ENCODE data around the gene EXOC6. TPM values are rescaled to one million over a fixed set of nuclear protein-coding genes. Genes with fewer than 3 reads are reported as not detected.

EXOC6 gene
- total and polyA plus RNA-seq, 10 of the 15 experiments (the other 5 are each of a cell fraction or from before 2014, with no cell fraction given): 7.6 to 53.8 (median 13.3) TPM

DNA sequence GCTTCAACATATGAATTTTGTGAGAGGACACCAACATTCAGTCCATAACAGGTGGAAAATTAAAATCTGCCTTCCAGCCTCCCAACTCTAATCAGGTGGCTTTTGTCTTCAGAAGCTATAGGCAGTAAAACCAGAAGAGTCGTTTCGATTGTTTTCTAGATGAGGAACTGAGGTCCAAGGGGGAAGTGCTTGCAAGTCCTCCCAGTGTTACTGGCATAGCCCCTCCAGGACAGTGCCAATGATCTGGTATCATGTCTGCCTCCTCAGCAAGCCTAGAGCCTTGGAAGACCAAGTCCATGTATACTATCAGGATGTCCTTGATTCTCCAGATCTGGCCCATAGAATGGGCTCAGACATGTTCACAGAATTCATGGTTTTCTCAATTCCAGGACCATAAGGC lies 242.3 kb downstream of the EXOC6 start (continued):
- TF ChIP-seq FOS (IDR thresholded peaks at IDR 0.05; ENCODE audit: borderline replicate concordance, extremely low read depth, insufficient read length): no peak
- no peak for TF ChIP-seq JUNB (IDR thresholded peaks at IDR 0.05)
- TF ChIP-seq, protein P1, sequence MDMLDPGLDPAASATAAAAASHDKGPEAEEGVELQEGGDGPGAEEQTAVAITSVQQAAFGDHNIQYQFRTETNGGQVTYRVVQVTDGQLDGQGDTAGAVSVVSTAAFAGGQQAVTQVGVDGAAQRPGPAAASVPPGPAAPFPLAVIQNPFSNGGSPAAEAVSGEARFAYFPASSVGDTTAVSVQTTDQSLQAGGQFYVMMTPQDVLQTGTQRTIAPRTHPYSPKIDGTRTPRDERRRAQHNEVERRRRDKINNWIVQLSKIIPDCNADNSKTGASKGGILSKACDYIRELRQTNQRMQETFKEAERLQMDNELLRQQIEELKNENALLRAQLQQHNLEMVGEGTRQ (IDR thresholded peaks at IDR 0.05; ENCODE audit: borderline replicate concordance, low read depth, low read length): no peak
- no peak for TF ChIP-seq CEBPB (IDR thresholded peaks at IDR 0.05; ENCODE audit: borderline replicate concordance in 1 of 2, low read depth in 2 of 2, low read length in 2 of 2)

DNA sequence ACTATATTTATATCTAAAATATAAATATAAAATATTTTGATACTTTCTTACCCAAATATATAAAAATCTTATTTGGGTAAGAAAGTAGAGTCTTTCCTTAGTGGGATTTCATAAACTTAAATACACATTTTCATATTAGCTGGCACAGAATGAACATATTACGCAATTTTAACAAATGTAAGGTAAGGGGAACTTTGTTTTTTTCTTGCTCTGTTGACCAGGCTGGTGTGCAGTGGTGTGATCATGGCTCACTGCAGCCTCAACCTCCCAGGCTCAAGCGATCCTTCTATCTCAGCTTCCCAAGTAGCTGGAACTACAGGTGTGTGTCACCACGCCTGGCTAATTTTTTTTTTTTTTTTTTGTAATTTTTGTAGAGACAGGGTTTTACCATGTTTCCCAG lies 243.6 kb downstream of the EXOC6 start:
- in situ Hi-C loops (cut with MboI): no loop called here
- H3K4me3 ChIP-seq: no peak overlapping the region
- TF ChIP-seq MEF2B (IDR thresholded peaks at IDR 0.05; ENCODE audit: partially characterized antibody, poor library complexity, severe bottlenecking): no peak
- TF ChIP-seq, protein P2, sequence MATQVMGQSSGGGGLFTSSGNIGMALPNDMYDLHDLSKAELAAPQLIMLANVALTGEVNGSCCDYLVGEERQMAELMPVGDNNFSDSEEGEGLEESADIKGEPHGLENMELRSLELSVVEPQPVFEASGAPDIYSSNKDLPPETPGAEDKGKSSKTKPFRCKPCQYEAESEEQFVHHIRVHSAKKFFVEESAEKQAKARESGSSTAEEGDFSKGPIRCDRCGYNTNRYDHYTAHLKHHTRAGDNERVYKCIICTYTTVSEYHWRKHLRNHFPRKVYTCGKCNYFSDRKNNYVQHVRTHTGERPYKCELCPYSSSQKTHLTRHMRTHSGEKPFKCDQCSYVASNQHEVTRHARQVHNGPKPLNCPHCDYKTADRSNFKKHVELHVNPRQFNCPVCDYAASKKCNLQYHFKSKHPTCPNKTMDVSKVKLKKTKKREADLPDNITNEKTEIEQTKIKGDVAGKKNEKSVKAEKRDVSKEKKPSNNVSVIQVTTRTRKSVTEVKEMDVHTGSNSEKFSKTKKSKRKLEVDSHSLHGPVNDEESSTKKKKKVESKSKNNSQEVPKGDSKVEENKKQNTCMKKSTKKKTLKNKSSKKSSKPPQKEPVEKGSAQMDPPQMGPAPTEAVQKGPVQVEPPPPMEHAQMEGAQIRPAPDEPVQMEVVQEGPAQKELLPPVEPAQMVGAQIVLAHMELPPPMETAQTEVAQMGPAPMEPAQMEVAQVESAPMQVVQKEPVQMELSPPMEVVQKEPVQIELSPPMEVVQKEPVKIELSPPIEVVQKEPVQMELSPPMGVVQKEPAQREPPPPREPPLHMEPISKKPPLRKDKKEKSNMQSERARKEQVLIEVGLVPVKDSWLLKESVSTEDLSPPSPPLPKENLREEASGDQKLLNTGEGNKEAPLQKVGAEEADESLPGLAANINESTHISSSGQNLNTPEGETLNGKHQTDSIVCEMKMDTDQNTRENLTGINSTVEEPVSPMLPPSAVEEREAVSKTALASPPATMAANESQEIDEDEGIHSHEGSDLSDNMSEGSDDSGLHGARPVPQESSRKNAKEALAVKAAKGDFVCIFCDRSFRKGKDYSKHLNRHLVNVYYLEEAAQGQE (IDR thresholded peaks at IDR 0.05; ENCODE audit: low read depth, low read length): no peak
- TF ChIP-seq CTCF (IDR thresholded peaks at IDR 0.05 in 2 of 3, conservative IDR thresholded peaks at IDR 0.05 in 1 of 3; ENCODE audit: control insufficient read depth in 2 of 3, extremely low read depth in 1 of 3, insufficient read depth in 1 of 3, low read depth in 3 of 3, low read length in 3 of 3): no peak
- TF ChIP-seq BCLAF1 (IDR thresholded peaks at IDR 0.05): no peak
- TF ChIP-seq POLR2A (IDR thresholded peaks at IDR 0.05; ENCODE audit: low read depth, low read length): no peak
- no peak for TF ChIP-seq GATAD2B (conservative IDR thresholded peaks at IDR 0.05; ENCODE audit: low read depth)
- TF ChIP-seq YY1 (IDR thresholded peaks at IDR 0.05; ENCODE audit: low read depth, low read length): no peak
- TF ChIP-seq TCF12 (IDR thresholded peaks at IDR 0.05; ENCODE audit: low read depth, low read length): no peak
- TF ChIP-seq DPF2 (IDR thresholded peaks at IDR 0.05): no peak
- no peaks in the 10 kb centered on the region for H3K4me1 ChIP-seq (ENCODE audit: control insufficient read depth, insufficient read depth, low read length)
- ChIA-PET CTCF (no interaction called here), SMC1A (ENCODE audit: uncharacterized antibody, unreplicated experiment) (interaction anchor here (0.9 kb wide), 1 partner anchor 50 kb away, joined by 3 read pairs; no protein-coding TSS in a partner anchor), RAD21 (ENCODE audit: unreplicated experiment) (no interaction called here), POLR2A (no interaction called here)
- intact Hi-C loops (cut with micrococcal nuclease; ENCODE audit: unreplicated experiment): no loop called here
- no TSS peak for BruUV-seq (replicated peaks)
- H3K9ac ChIP-seq (ENCODE audit: control insufficient read depth, insufficient read depth, low read length): no peak overlapping the region
- no peak overlapping the region for H3K4me2 ChIP-seq (ENCODE audit: control insufficient read depth, insufficient read depth)
- ATAC-seq (no peak), DNase-seq (ENCODE audit: low read depth, low spot score) (no peak), FAIRE-seq (no peak)
- no peak overlapping the region for H2AFZ ChIP-seq (ENCODE audit: control insufficient read depth, low read depth, low read length)
- no peak overlapping the region for H3K27ac ChIP-seq (ENCODE audit: control insufficient read depth, insufficient read depth)
- H3K36me3 ChIP-seq (ENCODE audit: control insufficient read depth in 2 of 2, insufficient read depth in 2 of 2, low read length in 1 of 2): no peaks in the 10 kb centered on the region
- no peaks in the 10 kb centered on the region for H3K79me2 ChIP-seq (ENCODE audit: control insufficient read depth, insufficient read depth, low read length)
- no peaks in the 10 kb centered on the region for H4K20me1 ChIP-seq (ENCODE audit: control insufficient read depth, insufficient read depth)
- no peaks in the 10 kb centered on the region; a peak in 1 of 4 replicates for H3K27me3 ChIP-seq (replicated peaks in 1 of 2; ENCODE audit: control insufficient read depth in 2 of 2, insufficient read depth in 2 of 2, low read length in 1 of 2)
- 36% methylated on average over 3 of the region's 3 CpGs for WGBS (ENCODE audit: insufficient coverage, insufficient replicate concordance, low lambda C conversion rate, missing lambda C conversion rate)
- H3K9me3 ChIP-seq (replicated peaks; ENCODE audit: control insufficient read depth, insufficient read depth, low read length): no peaks in the 10 kb centered on the region
